ENCODE data around the gene STIL.
A peak's percentile ranks its signal among the peaks of the same experiment; 100 is the strongest.

STIL gene

GRCh38 chr1:47226121-47226838 lies 87.7 kb downstream of the STIL start:
- H3K4me3 Mint-ChIP-seq, result peak overlapping the region; percentile 70 to 80 (median 71)
- H3K27me3 Mint-ChIP-seq (ENCODE audit: low read depth), result peaks cover 58% of the 10 kb centered on the region
- H3K9me3 Mint-ChIP-seq, result no peaks in the 10 kb centered on the region
- H3K36me3 Mint-ChIP-seq (ENCODE audit: low read depth), result no peaks in the 10 kb centered on the region
- TF ChIP-seq CTCF (IDR thresholded peaks at IDR 0.05; ENCODE audit: unreplicated experiment in 3 of 3), result no peak
- peaks cover 19% of the 10 kb centered on the region for H3K4me1 Mint-ChIP-seq
- no peak overlapping the region for H3K27ac Mint-ChIP-seq

GRCh38 chr1:47225430-47226100 lies 88.4 kb downstream of the STIL start:
- Mint-ChIP-seq H3K4me3 (peak overlapping the region; percentile 70 to 80 (median 71)), H3K36me3 (ENCODE audit: low read depth) (no peaks in the 10 kb centered on the region), H3K9me3 (no peaks in the 10 kb centered on the region), H3K27me3 (ENCODE audit: low read depth) (peaks cover 50% of the 10 kb centered on the region), H3K27ac (no peak overlapping the region), H3K4me1 (peaks cover 18% of the 10 kb centered on the region)
- no peak for TF ChIP-seq CTCF (IDR thresholded peaks at IDR 0.05; ENCODE audit: unreplicated experiment in 3 of 3)

- no peaks in the 10 kb centered on the region for H3K9me3 Mint-ChIP-seq
- no peaks in the 10 kb centered on the region for H3K36me3 Mint-ChIP-seq (ENCODE audit: low read depth)
- TF ChIP-seq CTCF (IDR thresholded peaks at IDR 0.05; ENCODE audit: unreplicated experiment in 3 of 3), result no peak
- no peak overlapping the region for H3K27ac Mint-ChIP-seq
- H3K4me1 Mint-ChIP-seq, result peaks cover 15% of the 10 kb centered on the region
- peaks cover 48% of the 10 kb centered on the region for H3K27me3 Mint-ChIP-seq (ENCODE audit: low read depth)
- H3K4me3 Mint-ChIP-seq, result no peak overlapping the region
Observed at GRCh38 chr1:47224676-47225399, 89.1 kb downstream of the STIL start.

- H3K4me1 Mint-ChIP-seq, result peaks cover 12% of the 10 kb centered on the region
- no peaks in the 10 kb centered on the region for H3K9me3 Mint-ChIP-seq
- no peak overlapping the region for H3K27ac Mint-ChIP-seq
- no peak overlapping the region for H3K4me3 Mint-ChIP-seq
- TF ChIP-seq CTCF (IDR thresholded peaks at IDR 0.05; ENCODE audit: unreplicated experiment in 3 of 3), result no peak
- no peaks in the 10 kb centered on the region for H3K36me3 Mint-ChIP-seq (ENCODE audit: low read depth)
- H3K27me3 Mint-ChIP-seq (ENCODE audit: low read depth), result peaks cover 45% of the 10 kb centered on the region
Observed at GRCh38 chr1:47223921-47224675, 89.8 kb downstream of the STIL start.

- TF ChIP-seq CTCF (IDR thresholded peaks at IDR 0.05; ENCODE audit: unreplicated experiment in 3 of 3), result no peak
- Mint-ChIP-seq H3K4me3 (no peak overlapping the region), H3K27ac (no peak overlapping the region), H3K9me3 (no peaks in the 10 kb centered on the region), H3K27me3 (ENCODE audit: low read depth) (peaks cover 45% of the 10 kb centered on the region), H3K4me1 (peaks cover 12% of the 10 kb centered on the region), H3K36me3 (ENCODE audit: low read depth) (no peaks in the 10 kb centered on the region)
Observed at GRCh38 chr1:47223174-47223920, 90.6 kb downstream of the STIL start.
